ENCODE data around the gene CADM2. TPM values are rescaled to one million over a fixed set of nuclear protein-coding genes. Genes with fewer than 3 reads are reported as not detected.

Gene CADM2
- total and polyA plus RNA-seq, 2 donors (not counting 3 experiments of a cell fraction or from before 2014, with no cell fraction given) = not detected

DNA sequence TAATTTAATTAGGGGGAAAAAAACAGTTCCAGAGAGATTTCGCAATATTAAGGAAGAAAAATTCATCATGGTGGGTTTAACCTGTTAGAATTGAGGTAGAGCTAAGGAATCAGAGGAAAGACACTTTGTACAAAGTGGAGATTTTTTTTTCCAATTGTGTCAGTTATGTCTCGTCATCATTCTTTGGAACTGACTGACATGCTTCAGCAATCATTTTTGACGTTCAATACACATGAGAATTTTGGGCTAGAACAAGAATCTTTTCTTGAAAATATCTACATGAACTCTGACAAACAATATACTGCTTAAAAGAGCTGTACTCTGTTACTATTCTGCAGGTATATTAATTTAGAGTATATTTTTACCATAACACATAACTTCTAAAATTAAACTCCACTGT lies 878.6 kb downstream of the CADM2 start:
- intact Hi-C loops (cut with micrococcal nuclease) = no loop called here
- no peaks in the 10 kb centered on the region for H3K4me1 ChIP-seq (ENCODE audit: control insufficient read depth, extremely low read depth, insufficient read depth, low read length)
- no peaks in the 10 kb centered on the region for H4K20me1 ChIP-seq (replicated peaks; ENCODE audit: control insufficient read depth, extremely low read depth, insufficient read depth, low read length)
- no peaks in the 10 kb centered on the region for H3K27me3 ChIP-seq (ENCODE audit: control insufficient read depth in 2 of 2, insufficient read depth in 2 of 2, low read length in 2 of 2)
- H3K4me3 ChIP-seq (replicated peaks in 1 of 3; ENCODE audit: insufficient read depth in 1 of 3, low read depth in 1 of 3, low read length in 3 of 3) = no peak overlapping the region
- no peaks in the 10 kb centered on the region for H3K36me3 ChIP-seq (ENCODE audit: control insufficient read depth in 2 of 2, extremely low read depth in 1 of 2, insufficient read depth in 2 of 2, low read length in 2 of 2)
- no peaks in the 10 kb centered on the region for H3K9me1 ChIP-seq (replicated peaks; ENCODE audit: control insufficient read depth, extremely low read depth, insufficient read depth, low read length)
- H3K4me2 ChIP-seq (ENCODE audit: insufficient read depth, low read length) = no peak overlapping the region
- H3K27ac ChIP-seq (ENCODE audit: insufficient read depth, low read depth, low read length) = no peak overlapping the region
- POLR2A ChIA-PET = no interaction called here
- FAIRE-seq (no peak), DNase-seq (ENCODE audit: low read depth, low spot score) (no peak)
- CTCF ChIA-PET = no interaction called here
- H3K79me2 ChIP-seq (ENCODE audit: control insufficient read depth, insufficient read depth, low read length) = no peaks in the 10 kb centered on the region
- BruUV-seq (replicated peaks) = no TSS peak
- TF ChIP-seq EZH2 (IDR thresholded peaks at IDR 0.05; ENCODE audit: borderline replicate concordance, low read depth, low read length, severe bottlenecking) (no peak), GATA2 (IDR thresholded peaks at IDR 0.05; ENCODE audit: insufficient read depth, insufficient read length, low read depth, low read length) (no peak), FOS (IDR thresholded peaks at IDR 0.05; ENCODE audit: borderline replicate concordance, insufficient read depth, low read length) (no peak), MYC (IDR thresholded peaks at IDR 0.05; ENCODE audit: low read depth, low read length) (no peak), POLR2A (IDR thresholded peaks at IDR 0.05; ENCODE audit: low read depth, low read length) (no peak)
- TF ChIP-seq, protein P1, sequence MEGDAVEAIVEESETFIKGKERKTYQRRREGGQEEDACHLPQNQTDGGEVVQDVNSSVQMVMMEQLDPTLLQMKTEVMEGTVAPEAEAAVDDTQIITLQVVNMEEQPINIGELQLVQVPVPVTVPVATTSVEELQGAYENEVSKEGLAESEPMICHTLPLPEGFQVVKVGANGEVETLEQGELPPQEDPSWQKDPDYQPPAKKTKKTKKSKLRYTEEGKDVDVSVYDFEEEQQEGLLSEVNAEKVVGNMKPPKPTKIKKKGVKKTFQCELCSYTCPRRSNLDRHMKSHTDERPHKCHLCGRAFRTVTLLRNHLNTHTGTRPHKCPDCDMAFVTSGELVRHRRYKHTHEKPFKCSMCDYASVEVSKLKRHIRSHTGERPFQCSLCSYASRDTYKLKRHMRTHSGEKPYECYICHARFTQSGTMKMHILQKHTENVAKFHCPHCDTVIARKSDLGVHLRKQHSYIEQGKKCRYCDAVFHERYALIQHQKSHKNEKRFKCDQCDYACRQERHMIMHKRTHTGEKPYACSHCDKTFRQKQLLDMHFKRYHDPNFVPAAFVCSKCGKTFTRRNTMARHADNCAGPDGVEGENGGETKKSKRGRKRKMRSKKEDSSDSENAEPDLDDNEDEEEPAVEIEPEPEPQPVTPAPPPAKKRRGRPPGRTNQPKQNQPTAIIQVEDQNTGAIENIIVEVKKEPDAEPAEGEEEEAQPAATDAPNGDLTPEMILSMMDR (IDR thresholded peaks at IDR 0.05; ENCODE audit: extremely low read depth in 1 of 2, insufficient read depth in 1 of 2, low read depth in 1 of 2, low read length in 2 of 2) = no peak
- TF ChIP-seq, protein P2, sequence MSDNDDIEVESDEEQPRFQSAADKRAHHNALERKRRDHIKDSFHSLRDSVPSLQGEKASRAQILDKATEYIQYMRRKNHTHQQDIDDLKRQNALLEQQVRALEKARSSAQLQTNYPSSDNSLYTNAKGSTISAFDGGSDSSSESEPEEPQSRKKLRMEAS (IDR thresholded peaks at IDR 0.05; ENCODE audit: insufficient read depth, insufficient read length) = no peak
- no peak overlapping the region for H2AFZ ChIP-seq (ENCODE audit: low read depth, low read length)
- no peaks in the 10 kb centered on the region for H3K9me3 ChIP-seq (replicated peaks; ENCODE audit: control insufficient read depth, insufficient read depth, low read length)
- dilution Hi-C loops (cut with MboI; ENCODE audit: extremely low pct_ligation_motif_present, low sequenced_read_pairs) = no loop called here
- no peak overlapping the region for H3K9ac ChIP-seq (replicated peaks; ENCODE audit: extremely low read depth, insufficient read depth, low read length)
